HepG2 (cell line): Measurements from ENCODE around the gene SEBOX. TPM values are rescaled to one million over a fixed set of nuclear protein-coding genes. Genes with fewer than 3 reads are reported as not detected.

Experiments
- ARNTL ChIP-seq: sonication (generic); formaldehyde crosslinking; IDR thresholded peaks from 2 replicates; pipeline ENCODE4 v1.4.0; 2020; ENCODE audit warnings: mild to moderate bottlenecking, missing genetic modification reagents
- BHLHE40 ChIP-seq: IDR thresholded peaks from 2 replicates; pipeline ENCODE4 v1.6.1; 2011; ENCODE audit warnings: low read length, improper control_type of control experiment
- CBX1 ChIP-seq: IDR thresholded peaks from one replicate; pipeline ENCODE4 v1.6.1; 2016; ENCODE audit warnings: antibody characterized with exemption, low read depth
- CENPT ChIP-seq: sonication (generic); formaldehyde crosslinking; IDR thresholded peaks from 2 replicates; pipeline ENCODE4 v1.8.0; 2022; ENCODE audit warnings: low read depth, mild to moderate bottlenecking, moderate library complexity, missing genetic modification reagents
- KDM1A ChIP-seq: IDR thresholded peaks from 2 replicates; pipeline ENCODE4 v1.6.1; 2016; ENCODE audit warnings: missing compliant biosample characterization
- KDM5A ChIP-seq: fragments of 200-600 bp; sonication (generic); IDR thresholded peaks from 2 replicates; pipeline ENCODE4 v1.7.0; 2018; ENCODE audit warnings: antibody characterized with exemption, mild to moderate bottlenecking, low read length, borderline replicate concordance
- MIER3 ChIP-seq: IDR thresholded peaks from 2 replicates; pipeline ENCODE4 v1.6.1; 2016; ENCODE audit warnings: missing compliant biosample characterization, borderline replicate concordance
- POGZ ChIP-seq: sonication (generic); formaldehyde crosslinking; IDR thresholded peaks from 2 replicates; pipeline ENCODE4 v1.4.0; 2020; ENCODE audit warnings: mild to moderate bottlenecking, missing genetic modification reagents
- SMC3 ChIP-seq: IDR thresholded peaks from 2 replicates; pipeline ENCODE4 v1.6.1; 2011; ENCODE audit warnings: low read length, improper control_type of control experiment
- SNAPC2 ChIP-seq: sonication (generic); formaldehyde crosslinking; IDR thresholded peaks from 2 replicates; pipeline ENCODE4 v1.8.1; 2022; ENCODE audit warnings: mild to moderate bottlenecking, missing genetic modification reagents
- SPEN ChIP-seq: sonication (generic); formaldehyde crosslinking; IDR thresholded peaks from 2 replicates; pipeline ENCODE4 v1.5.1; 2020; ENCODE audit warnings: low read depth, mild to moderate bottlenecking, missing genetic modification reagents
- TAF15 ChIP-seq: fragments of 200-400 bp; formaldehyde crosslinking; IDR thresholded peaks from one replicate; pipeline ENCODE4 v1.6.1; 2018; ENCODE audit warnings: mild to moderate bottlenecking, low read depth, low read length; ENCODE audit not compliant: poor library complexity, severe bottlenecking
- TARDBP ChIP-seq: sonication (generic); formaldehyde crosslinking; IDR thresholded peaks from 2 replicates; pipeline ENCODE4 v1.8.0; 2022; ENCODE audit warnings: mild to moderate bottlenecking, missing genetic modification reagents
- XRCC5 ChIP-seq: fragments of 200-400 bp; formaldehyde crosslinking; optimal IDR thresholded peaks from 2 replicates; pipeline ENCODE3; 2017; ENCODE audit warnings: mild to moderate bottlenecking, low read length
- ZIK1 ChIP-seq: sonication (generic); formaldehyde crosslinking; IDR thresholded peaks from 2 replicates; pipeline ENCODE4 v1.5.0; 2020; ENCODE audit warnings: mild to moderate bottlenecking, low read depth, missing genetic modification reagents, borderline replicate concordance
- ZNF124 ChIP-seq: sonication (generic); formaldehyde crosslinking; IDR thresholded peaks from 2 replicates; pipeline ENCODE4 v1.4.0; 2020; ENCODE audit warnings: missing genetic modification reagents
- ZNF234 ChIP-seq: sonication (generic); formaldehyde crosslinking; conservative IDR thresholded peaks from 2 replicates; pipeline ENCODE4 v1.5.1; 2020; ENCODE audit warnings: mild to moderate bottlenecking, missing genetic modification reagents
- ZNF572 ChIP-seq: sonication (generic); formaldehyde crosslinking; IDR thresholded peaks from 2 replicates; pipeline ENCODE4 v1.5.1; 2020; ENCODE audit warnings: mild to moderate bottlenecking, missing genetic modification reagents
- ZNF597 ChIP-seq: sonication (generic); formaldehyde crosslinking; IDR thresholded peaks from 2 replicates; pipeline ENCODE4 v1.5.0; 2020; ENCODE audit warnings: missing genetic modification reagents
- ZNF674 ChIP-seq: sonication (generic); formaldehyde crosslinking; IDR thresholded peaks from 2 replicates; pipeline ENCODE4 v1.5.0; 2020; ENCODE audit warnings: low read depth, mild to moderate bottlenecking, missing genetic modification reagents
- ZNF792 ChIP-seq: IDR thresholded peaks from 2 replicates; pipeline ENCODE4 v1.6.1; 2016
- ZSCAN12 ChIP-seq: sonication (generic); formaldehyde crosslinking; IDR thresholded peaks from 2 replicates; pipeline ENCODE4 v1.9.0; 2021; ENCODE audit warnings: mild to moderate bottlenecking, missing genetic modification reagents
- polyA plus RNA-seq, 8 experiments: library from polyadenylated mRNA; depleted of rRNA in 3 of 8; stranded (reverse) in 7 of 8; unstranded in 1 of 8; fragments of >200 nt; fragmentation: Illumina TruSeq in 4 of 8; extraction: Trizol in 4 of 8; gene quantifications; 2 replicates each; pipeline versions ENCODE4 v1.2.1 to v1.2.3, GENCODE V29; 2011 to 2016; ENCODE audit warnings: low read depth in 4 of 8, missing spikeins in 1 of 8, mixed read lengths in 1 of 8; ENCODE audit not compliant: insufficient read depth in 1 of 8
- total RNA-seq, 5 experiments: library from RNA; depleted of rRNA; stranded (reverse); fragments of >200 nt; fragmentation: Illumina TruSeq; extraction: Trizol; gene quantifications; 2 replicates each; pipeline ENCODE4 v1.2.3, GENCODE V29; 2016; ENCODE audit warnings: low read depth in 1 of 5
- TF ChIP-seq, protein P1 (sequence below): IDR thresholded peaks from 2 replicates; pipeline ENCODE4 v1.6.1; 2016
- TF ChIP-seq, protein P2 (sequence below): sonication (generic); formaldehyde crosslinking; IDR thresholded peaks from 2 replicates; pipeline ENCODE4 v1.4.0; 2020; ENCODE audit warnings: missing genetic modification reagents
- TF ChIP-seq, protein P3 (sequence below): IDR thresholded peaks from 2 replicates; pipeline ENCODE4 v1.6.1; 2016; ENCODE audit warnings: low read depth, borderline replicate concordance
- TF ChIP-seq, protein P4 (sequence below): sonication (generic); formaldehyde crosslinking; IDR thresholded peaks from 2 replicates; pipeline ENCODE4 v1.8.0; 2023; ENCODE audit warnings: mild to moderate bottlenecking, missing genetic modification reagents

SEBOX gene
- total and polyA plus RNA-seq, 2 of the 13 experiments (the other 11 are each of a cell fraction or from before 2014, with no cell fraction given), result not detected

GRCh38 chr17:28318759-28319597 lies 46.0 kb downstream of the SEBOX start, which contains the start of gene TMEM97 (continued):
- TF ChIP-seq XRCC5, result no peak
- TF ChIP-seq, protein P1, sequence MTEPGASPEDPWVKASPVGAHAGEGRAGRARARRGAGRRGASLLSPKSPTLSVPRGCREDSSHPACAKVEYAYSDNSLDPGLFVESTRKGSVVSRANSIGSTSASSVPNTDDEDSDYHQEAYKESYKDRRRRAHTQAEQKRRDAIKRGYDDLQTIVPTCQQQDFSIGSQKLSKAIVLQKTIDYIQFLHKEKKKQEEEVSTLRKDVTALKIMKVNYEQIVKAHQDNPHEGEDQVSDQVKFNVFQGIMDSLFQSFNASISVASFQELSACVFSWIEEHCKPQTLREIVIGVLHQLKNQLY (CRISPR knock-in tag), result 0 out of 2 replicates have a peak, but pooled peaks have one; percentile 49
- TF ChIP-seq ZNF792, result 0 out of 2 replicates have a peak, but pooled peaks have one; percentile 69
- TF ChIP-seq ZNF674, result no peak
- peak; percentile 55; the same call in 1 of the 2 replicates for TF ChIP-seq KDM5A
- no peak for TF ChIP-seq POGZ (CRISPR knock-in tag)
- no peak for TF ChIP-seq ZNF572 (CRISPR knock-in tag)
- TF ChIP-seq CBX1, result peak; percentile 13
- no peak for TF ChIP-seq ZNF597
- TF ChIP-seq CENPT (CRISPR knock-in tag), result peak; percentile 87
- TF ChIP-seq ZSCAN12 (CRISPR knock-in tag), result peak; percentile 55; the same call in 1 of the 2 replicates
- peak; percentile 62; the same call in 1 of the 2 replicates for TF ChIP-seq ZIK1 (CRISPR knock-in tag)
- TF ChIP-seq TAF15, result no peak
- TF ChIP-seq, protein P2, sequence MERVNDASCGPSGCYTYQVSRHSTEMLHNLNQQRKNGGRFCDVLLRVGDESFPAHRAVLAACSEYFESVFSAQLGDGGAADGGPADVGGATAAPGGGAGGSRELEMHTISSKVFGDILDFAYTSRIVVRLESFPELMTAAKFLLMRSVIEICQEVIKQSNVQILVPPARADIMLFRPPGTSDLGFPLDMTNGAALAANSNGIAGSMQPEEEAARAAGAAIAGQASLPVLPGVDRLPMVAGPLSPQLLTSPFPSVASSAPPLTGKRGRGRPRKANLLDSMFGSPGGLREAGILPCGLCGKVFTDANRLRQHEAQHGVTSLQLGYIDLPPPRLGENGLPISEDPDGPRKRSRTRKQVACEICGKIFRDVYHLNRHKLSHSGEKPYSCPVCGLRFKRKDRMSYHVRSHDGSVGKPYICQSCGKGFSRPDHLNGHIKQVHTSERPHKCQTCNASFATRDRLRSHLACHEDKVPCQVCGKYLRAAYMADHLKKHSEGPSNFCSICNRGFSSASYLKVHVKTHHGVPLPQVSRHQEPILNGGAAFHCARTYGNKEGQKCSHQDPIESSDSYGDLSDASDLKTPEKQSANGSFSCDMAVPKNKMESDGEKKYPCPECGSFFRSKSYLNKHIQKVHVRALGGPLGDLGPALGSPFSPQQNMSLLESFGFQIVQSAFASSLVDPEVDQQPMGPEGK (CRISPR knock-in tag), result peak; percentile 41; the same call in 1 of the 2 replicates
- peak; percentile 64 for TF ChIP-seq ARNTL
- TF ChIP-seq BHLHE40, result peak; percentile 27; the same call in 1 of the 2 replicates
- TF ChIP-seq SNAPC2 (CRISPR knock-in tag), result peak; percentile 80; the same call in 1 of the 2 replicates
- TF ChIP-seq, protein P3, sequence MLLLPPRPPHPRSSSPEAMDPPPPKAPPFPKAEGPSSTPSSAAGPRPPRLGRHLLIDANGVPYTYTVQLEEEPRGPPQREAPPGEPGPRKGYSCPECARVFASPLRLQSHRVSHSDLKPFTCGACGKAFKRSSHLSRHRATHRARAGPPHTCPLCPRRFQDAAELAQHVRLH (CRISPR knock-in tag), result peak; percentile 27; the same call in 1 of the 2 replicates
- peak; percentile 73; the same call in 1 of the 2 replicates for TF ChIP-seq SPEN
- TF ChIP-seq SMC3, result no peak
- peak; percentile 40; the same call in 1 of the 2 replicates for TF ChIP-seq MIER3 (CRISPR knock-in tag)
- TF ChIP-seq TARDBP (CRISPR knock-in tag), result peak; percentile 77
- TF ChIP-seq, protein P4, sequence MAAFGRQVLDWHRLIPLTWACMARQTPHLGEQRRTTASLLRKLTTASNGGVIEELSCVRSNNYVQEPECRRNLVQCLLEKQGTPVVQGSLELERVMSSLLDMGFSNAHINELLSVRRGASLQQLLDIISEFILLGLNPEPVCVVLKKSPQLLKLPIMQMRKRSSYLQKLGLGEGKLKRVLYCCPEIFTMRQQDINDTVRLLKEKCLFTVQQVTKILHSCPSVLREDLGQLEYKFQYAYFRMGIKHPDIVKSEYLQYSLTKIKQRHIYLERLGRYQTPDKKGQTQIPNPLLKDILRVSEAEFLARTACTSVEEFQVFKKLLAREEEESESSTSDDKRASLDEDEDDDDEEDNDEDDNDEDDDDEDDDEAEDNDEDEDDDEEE (CRISPR knock-in tag), result peak; percentile 73; the same call in 1 of the 2 replicates
- TF ChIP-seq ZNF234, result 0 out of 2 replicates have a peak, but pooled peaks have one; percentile 11
- no peak for TF ChIP-seq KDM1A
- no peak for TF ChIP-seq ZNF124 (CRISPR knock-in tag)
